Measurements from ENCODE around the gene RAET1G.
A peak's percentile ranks its signal among the peaks of the same experiment; 100 is the strongest.
"Not testable (repeated sequence)": the region's sequence is repeated elsewhere in the genome, so short reads cannot be mapped to it uniquely, and the experiment has no call there.

The RAET1G gene

DNA sequence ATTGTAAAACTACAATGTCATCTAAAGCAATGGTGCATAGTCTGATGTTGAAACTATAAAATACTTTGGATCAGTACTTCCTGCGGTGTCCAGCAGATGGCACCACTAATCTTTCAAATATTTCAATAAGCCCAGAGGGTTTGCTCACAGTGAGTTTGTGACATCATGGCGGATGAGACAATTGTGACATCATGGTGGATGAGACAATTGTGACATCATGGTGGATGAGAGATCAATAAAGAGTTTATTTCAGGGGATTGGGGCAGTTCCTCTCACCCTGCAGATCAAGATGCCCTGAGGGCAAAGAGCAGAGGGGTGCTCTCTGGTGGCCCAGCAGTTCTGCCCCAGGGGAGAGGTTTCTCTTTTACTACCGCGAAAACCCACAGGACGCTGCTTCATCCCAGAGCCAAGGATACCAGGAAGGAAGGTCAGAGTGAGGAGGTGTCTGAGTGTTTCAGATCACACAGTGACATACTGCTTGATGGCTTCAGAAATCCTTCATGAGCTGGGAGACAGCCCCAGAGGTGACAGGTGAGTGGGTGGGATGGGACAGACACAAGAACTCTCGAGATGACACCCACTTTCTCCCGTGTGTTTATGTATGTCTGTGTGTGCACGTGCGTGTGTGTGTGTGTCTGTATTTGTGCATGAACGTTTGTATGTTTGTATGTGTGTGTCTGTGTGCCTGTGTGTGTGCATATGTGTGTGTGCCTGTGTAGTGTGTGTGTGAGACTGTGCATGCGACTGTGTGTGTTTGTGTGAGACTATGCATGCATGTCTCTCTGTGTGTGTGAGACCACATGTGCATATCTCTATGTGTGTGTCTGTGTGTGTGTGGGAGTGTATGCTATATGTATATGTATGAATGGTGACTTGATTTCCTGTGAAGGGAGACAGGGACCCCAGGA lies 11.6 kb upstream of the RAET1G start:
- H3K4me3 Mint-ChIP-seq = no peak overlapping the region

DNA sequence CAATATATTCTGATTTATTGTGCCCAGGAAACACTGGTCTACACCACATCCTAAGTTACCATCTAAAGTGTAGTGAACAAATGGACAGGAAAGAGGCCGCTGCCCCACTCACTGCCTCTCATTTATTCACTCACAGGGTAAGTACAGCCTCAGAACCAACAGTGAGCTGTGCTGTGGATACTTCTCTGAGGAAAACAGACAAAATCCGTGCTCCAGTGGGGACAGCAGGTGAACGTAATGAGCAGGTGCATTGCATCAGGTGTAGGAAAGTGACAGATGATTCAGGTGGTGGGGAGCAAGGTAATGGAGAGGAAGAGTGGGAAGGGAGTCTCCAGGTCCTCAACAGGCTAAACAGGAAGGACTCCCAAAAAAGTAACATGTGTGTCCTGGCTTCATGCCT lies 10.5 kb upstream of the RAET1G start:
- Mint-ChIP-seq H3K4me3 (no peak overlapping the region), H3K27ac (no peak overlapping the region), H3K36me3 (no peaks in the 10 kb centered on the region), H3K27me3 (peaks cover 40% of the 10 kb centered on the region), H3K4me1 (peaks cover 2% of the 10 kb centered on the region), H3K9me3 (no peaks in the 10 kb centered on the region)
- no peak for ATAC-seq (ENCODE audit: low read depth)
- DNase-seq (ENCODE audit: low spot score in 2 of 2) = no peak

More for the DNA sequence above, 11.6 kb upstream of the RAET1G start:
- no peaks in the 10 kb centered on the region for H3K36me3 Mint-ChIP-seq
- peaks cover 41% of the 10 kb centered on the region for H3K27me3 Mint-ChIP-seq
- H3K4me1 Mint-ChIP-seq = peaks cover 9% of the 10 kb centered on the region
- no peaks in the 10 kb centered on the region for H3K9me3 Mint-ChIP-seq
- H3K27ac Mint-ChIP-seq = peak overlapping the region; percentile 26
- ATAC-seq (ENCODE audit: low read depth) (peak; percentile 23), DNase-seq (ENCODE audit: low spot score in 2 of 2) (peak; percentile 74 to 75)

- no peak for DNase-seq (ENCODE audit: low spot score in 2 of 2)
- no peak overlapping the region for H3K4me3 Mint-ChIP-seq
Observed at GRCh38 chr6:149933036-149933435, 10.1 kb upstream of the RAET1G start.

GRCh38 chr6:149931501-149931900 lies 8.6 kb upstream of the RAET1G start:
- Mint-ChIP-seq H3K27ac (no peak overlapping the region), H3K36me3 (no peaks in the 10 kb centered on the region), H3K9me3 (no peaks in the 10 kb centered on the region), H3K27me3 (peaks cover 40% of the 10 kb centered on the region), H3K4me3 (no peak overlapping the region), H3K4me1 (peaks cover 2% of the 10 kb centered on the region)
- no peak for ATAC-seq (ENCODE audit: low read depth)
- DNase-seq (ENCODE audit: low spot score in 2 of 2) = no peak

More at GRCh38 chr6:149933036-149933435, 10.1 kb upstream of the RAET1G start:
- no peak overlapping the region for H3K27ac Mint-ChIP-seq
- peaks cover 2% of the 10 kb centered on the region for H3K4me1 Mint-ChIP-seq
- no peaks in the 10 kb centered on the region for H3K9me3 Mint-ChIP-seq
- H3K27me3 Mint-ChIP-seq = peaks cover 42% of the 10 kb centered on the region
- H3K36me3 Mint-ChIP-seq = no peaks in the 10 kb centered on the region
- no peak for ATAC-seq (ENCODE audit: low read depth)

GRCh38 chr6:149929422-149929821 lies 6.5 kb upstream of the RAET1G start:
- ATAC-seq (ENCODE audit: low read depth) = no peak
- peaks cover 39% of the 10 kb centered on the region for H3K27me3 Mint-ChIP-seq
- peaks cover 3% of the 10 kb centered on the region for H3K4me1 Mint-ChIP-seq
- no peak overlapping the region for H3K4me3 Mint-ChIP-seq
- no peaks in the 10 kb centered on the region for H3K9me3 Mint-ChIP-seq
- no peak overlapping the region for H3K27ac Mint-ChIP-seq
- H3K36me3 Mint-ChIP-seq = no peaks in the 10 kb centered on the region
- no peak for DNase-seq (ENCODE audit: low spot score in 2 of 2)

GRCh38 chr6:149927025-149927424 lies 4.1 kb upstream of the RAET1G start:
- H3K36me3 Mint-ChIP-seq; H3K4me3 Mint-ChIP-seq; ATAC-seq (ENCODE audit: low read depth); DNase-seq (ENCODE audit: low spot score in 2 of 2); H3K9me3 Mint-ChIP-seq; H3K27ac Mint-ChIP-seq: not testable (repeated sequence)
- Mint-ChIP-seq H3K4me1 (peaks cover 15% of the 10 kb centered on the region), H3K27me3 (peaks cover 45% of the 10 kb centered on the region)

- Mint-ChIP-seq H3K4me3 (peak overlapping the region; percentile 49), H3K9me3 (no peaks in the 10 kb centered on the region), H3K27me3 (peaks cover 46% of the 10 kb centered on the region), H3K4me1 (peaks cover 18% of the 10 kb centered on the region), H3K36me3 (no peaks in the 10 kb centered on the region), H3K27ac (no peak overlapping the region)
- ATAC-seq (ENCODE audit: low read depth) (peak; percentile 66), DNase-seq (ENCODE audit: low spot score in 2 of 2) (peak; percentile 63)
Observed at GRCh38 chr6:149925974-149926777, 3.3 kb upstream of the RAET1G start.

DNA sequence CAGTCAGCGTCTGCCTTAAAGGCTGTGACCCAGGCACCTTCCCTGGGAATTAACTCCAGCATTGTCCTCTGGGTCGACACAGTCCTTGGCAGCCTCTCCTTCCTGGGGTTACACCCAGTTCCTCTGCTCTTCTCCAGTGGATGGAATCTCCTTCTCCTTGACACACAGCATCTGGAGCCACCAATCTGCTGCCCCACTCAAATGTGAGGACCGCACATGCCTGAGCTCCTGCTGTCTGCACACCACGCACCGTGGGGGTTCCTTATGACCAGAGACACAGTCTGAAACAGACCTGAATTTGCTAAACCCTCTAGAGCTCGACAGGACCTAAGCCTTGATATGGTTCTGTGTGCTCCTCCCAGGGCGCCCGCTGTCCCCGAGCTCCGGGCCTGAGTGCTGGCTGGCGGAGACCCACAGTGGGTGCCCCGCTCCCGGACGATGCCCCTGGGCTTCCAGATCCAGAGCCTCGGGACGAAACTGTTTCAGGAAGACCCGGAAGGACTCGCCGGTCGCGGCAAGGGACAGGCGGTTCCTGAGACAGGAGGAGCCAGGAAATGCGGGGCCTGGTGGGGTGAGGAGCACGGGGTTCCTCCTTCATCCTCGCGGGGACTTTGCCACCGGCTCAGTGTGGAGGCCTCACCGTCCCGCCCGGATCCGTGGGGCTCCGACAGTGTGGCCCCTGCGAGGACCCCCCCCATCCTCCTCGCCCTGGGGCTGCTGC lies 2.5 kb upstream of the RAET1G start:
- ATAC-seq (ENCODE audit: low read depth) (no peak), DNase-seq (ENCODE audit: low spot score in 2 of 2) (no peak)
- Mint-ChIP-seq H3K27ac (no peak overlapping the region), H3K27me3 (peaks cover 45% of the 10 kb centered on the region), H3K4me1 (peaks cover 18% of the 10 kb centered on the region), H3K4me3 (peak overlapping the region; percentile 39), H3K36me3 (no peaks in the 10 kb centered on the region), H3K9me3 (no peaks in the 10 kb centered on the region)

DNA sequence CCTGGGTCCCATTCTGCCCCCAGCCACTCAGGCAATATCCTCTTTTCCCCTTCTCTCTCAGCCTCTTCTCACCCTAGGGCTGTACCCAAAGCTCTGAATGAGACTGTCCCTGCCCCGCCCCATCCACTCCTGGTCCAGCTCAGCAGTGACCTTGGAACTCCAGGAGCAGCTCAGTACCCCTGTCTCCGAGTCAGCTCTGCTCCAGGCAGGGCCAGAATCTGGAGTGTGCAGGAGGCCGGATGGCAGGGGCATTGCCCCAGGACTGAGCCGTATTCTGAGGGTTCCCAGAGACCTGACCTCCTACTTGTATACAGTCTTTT lies 2.0 kb upstream of the RAET1G start:
- Mint-ChIP-seq H3K4me1 (peaks cover 18% of the 10 kb centered on the region), H3K4me3 (no peak overlapping the region), H3K27me3 (peaks cover 48% of the 10 kb centered on the region), H3K36me3 (no peaks in the 10 kb centered on the region), H3K27ac (no peak overlapping the region), H3K9me3 (no peaks in the 10 kb centered on the region)
- no peak for ATAC-seq (ENCODE audit: low read depth)
- DNase-seq (ENCODE audit: low spot score in 2 of 2) = no peak

DNA sequence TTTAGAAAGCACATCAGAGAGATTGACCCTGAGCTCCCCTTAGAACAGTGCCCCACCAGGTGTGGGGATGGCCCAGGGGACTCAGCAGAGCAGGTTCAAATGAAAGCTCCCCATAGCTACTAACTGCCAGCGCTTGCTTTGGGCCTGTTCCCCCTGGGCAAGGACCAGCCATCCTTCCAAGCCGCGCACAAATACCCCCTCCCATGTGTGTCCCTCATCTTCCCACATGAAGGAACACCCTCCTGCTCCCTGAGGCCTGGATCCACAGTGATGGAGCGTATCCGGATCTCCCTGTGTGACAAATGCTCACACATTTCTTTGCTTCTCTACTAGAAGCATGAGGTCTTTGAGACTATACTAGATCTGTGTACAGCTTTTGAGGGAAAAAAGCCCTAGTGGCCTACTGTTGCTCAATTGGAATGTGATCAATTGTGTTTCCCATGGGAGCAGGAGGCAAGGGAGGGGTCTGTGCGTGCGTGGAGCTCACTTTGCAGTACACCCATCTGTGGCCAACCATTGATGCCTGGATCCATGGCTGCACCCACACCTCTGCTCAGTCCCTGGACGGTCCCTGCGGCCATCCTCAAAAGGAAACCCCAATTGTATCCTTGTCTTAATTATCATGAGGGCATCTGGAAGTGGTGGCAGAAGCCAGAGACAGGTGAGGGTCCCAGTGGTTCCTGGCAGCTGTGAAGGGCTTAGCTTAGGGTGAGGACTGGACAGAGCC lies 1.4 kb upstream of the RAET1G start:
- H3K4me3 Mint-ChIP-seq = no peak overlapping the region
- H3K9me3 Mint-ChIP-seq = no peaks in the 10 kb centered on the region
- ATAC-seq (ENCODE audit: low read depth) = no peak
- DNase-seq (ENCODE audit: low spot score in 2 of 2) = no peak
- H3K4me1 Mint-ChIP-seq = peaks cover 18% of the 10 kb centered on the region
- H3K27me3 Mint-ChIP-seq = peaks cover 51% of the 10 kb centered on the region
- H3K27ac Mint-ChIP-seq = no peak overlapping the region
- H3K36me3 Mint-ChIP-seq = no peaks in the 10 kb centered on the region

DNA sequence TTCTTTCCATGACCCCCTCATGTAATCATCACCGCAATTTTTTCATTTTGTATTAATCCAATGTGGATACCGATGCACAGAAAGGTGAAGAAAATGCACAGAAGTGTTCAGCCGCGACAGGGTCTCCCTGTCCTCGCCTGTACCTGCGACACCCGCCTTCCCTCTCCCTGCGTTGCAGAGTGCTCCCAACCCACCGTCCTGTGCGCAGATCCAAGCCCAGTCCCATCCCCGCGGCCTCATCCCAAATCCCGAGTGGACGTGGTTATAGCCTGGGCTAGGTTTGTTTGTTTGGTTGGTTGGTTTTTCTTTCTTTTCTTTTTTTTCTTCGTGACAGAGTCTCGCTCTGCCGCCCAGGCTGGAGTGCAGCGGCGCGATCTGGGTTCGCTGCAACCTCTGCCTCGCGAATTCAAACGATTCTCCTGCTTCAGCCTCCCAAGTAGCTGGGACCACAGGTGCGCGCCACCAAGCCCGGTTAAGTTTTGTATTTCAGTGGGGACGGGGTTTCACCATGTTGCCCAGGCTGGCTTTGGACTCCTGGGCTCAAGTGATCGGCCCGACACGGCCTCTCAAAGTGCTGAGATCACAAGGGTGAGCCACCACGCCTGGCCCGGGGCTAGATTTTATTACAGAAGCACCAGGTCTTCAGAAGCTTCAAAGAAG lies 536 bp upstream of the RAET1G start:
- no peaks in the 10 kb centered on the region for H3K36me3 Mint-ChIP-seq
- peak; percentile 2 for ATAC-seq (ENCODE audit: low read depth)
- H3K27ac Mint-ChIP-seq = no peak overlapping the region

DNA sequence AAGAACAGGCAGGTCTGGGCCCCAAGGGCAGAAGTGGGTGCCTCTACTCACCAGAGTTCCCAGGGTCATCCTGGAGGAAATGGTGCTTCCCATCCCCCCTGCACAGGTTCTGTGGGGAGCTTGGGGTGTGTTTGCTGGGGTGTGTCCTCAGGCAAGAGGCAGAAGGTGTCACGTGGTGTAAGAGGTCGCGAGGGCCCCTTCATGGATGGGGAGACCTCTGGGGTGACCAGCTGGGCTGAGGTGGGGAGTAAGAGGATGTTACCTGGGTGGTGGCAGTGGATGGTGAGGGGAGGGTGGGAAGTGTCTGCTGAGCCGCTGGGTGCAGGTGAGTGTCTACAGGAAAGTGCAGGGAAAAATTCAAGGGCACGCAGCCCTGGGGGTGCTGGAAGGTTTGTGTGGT lies 830 bp downstream of the RAET1G start:
- not testable (repeated sequence) for H3K36me3 Mint-ChIP-seq; DNase-seq (ENCODE audit: low spot score in 2 of 2); H3K27ac Mint-ChIP-seq; ATAC-seq (ENCODE audit: low read depth); H3K9me3 Mint-ChIP-seq
- peaks cover 40% of the 10 kb centered on the region for H3K27me3 Mint-ChIP-seq
- H3K4me3 Mint-ChIP-seq = peak overlapping the region; percentile 17
- peaks cover 18% of the 10 kb centered on the region for H3K4me1 Mint-ChIP-seq

More for the DNA sequence above, 536 bp upstream of the RAET1G start:
- peak overlapping the region; percentile 79 for H3K4me3 Mint-ChIP-seq
- H3K4me1 Mint-ChIP-seq = peaks cover 18% of the 10 kb centered on the region
- H3K9me3 Mint-ChIP-seq = no peaks in the 10 kb centered on the region
- peaks cover 49% of the 10 kb centered on the region for H3K27me3 Mint-ChIP-seq
- DNase-seq (ENCODE audit: low spot score in 2 of 2) = no peak

DNA sequence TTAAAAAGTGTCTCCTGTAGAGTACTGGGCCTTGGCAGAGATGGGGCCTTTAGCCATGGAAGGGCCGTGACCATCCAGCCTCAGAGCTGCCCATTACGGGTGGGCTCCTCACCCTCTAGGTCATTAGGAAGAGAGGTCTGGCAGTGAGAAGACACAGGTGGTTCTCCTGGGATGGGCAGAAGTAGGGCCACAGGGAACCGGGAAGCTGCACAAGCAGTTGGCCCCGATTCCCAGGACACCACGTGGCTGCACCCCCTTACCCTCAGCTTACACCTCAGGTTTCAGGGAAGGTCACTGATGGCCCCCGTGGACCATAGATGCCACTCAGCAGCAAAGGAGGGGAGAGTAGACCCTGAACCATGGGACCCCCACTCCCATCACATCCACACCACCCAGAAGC lies 1.6 kb downstream of the RAET1G start:
- Mint-ChIP-seq H3K4me1 (peaks cover 17% of the 10 kb centered on the region), H3K27ac (no peak overlapping the region), H3K4me3 (no peak overlapping the region), H3K36me3 (no peaks in the 10 kb centered on the region), H3K27me3 (peaks cover 39% of the 10 kb centered on the region), H3K9me3 (no peaks in the 10 kb centered on the region)
- ATAC-seq (ENCODE audit: low read depth) (no peak), DNase-seq (ENCODE audit: low spot score in 2 of 2) (no peak)
